Adrenal gland (tissue), 12 donors: Measurements from ENCODE around the gene GRID2IP. TPM values are rescaled to one million over a fixed set of nuclear protein-coding genes. Genes with fewer than 3 reads are reported as not detected.
"Not testable (repeated sequence)": the region's sequence is repeated elsewhere in the genome, so short reads cannot be mapped to it uniquely, and the experiment has no call there.

Source experiments
- DNase-seq, 7 donors: peaks; one replicate each; pipeline ENCODE4 v3.0.0-alpha.2; 2019 to 2020
- H3K27ac ChIP-seq, 5 donors: fragments of 200-600 bp; sonication (generic) in 4 of 5; 1 replicate in 3 of 5; 2 replicates in 2 of 5; pipeline versions ENCODE4 v1.5.1 to v1.8.0; 2016 to 2020; ENCODE audit warnings: mild to moderate bottlenecking in 1 of 5
- H3K27me3 ChIP-seq: fragments of 200-600 bp; 2 replicates; pipeline ENCODE4 v1.8.0; 2021
- H3K36me3 ChIP-seq, 2 donors: fragments of 200-600 bp; replicated peaks in 1 of 2; 1 replicate in 1 of 2; 2 replicates in 1 of 2; pipeline versions ENCODE4 v1.5.1 to v1.8.0; 2018 to 2022
- H3K4me1 ChIP-seq, 2 donors: fragments of 200-600 bp; replicated peaks in 1 of 2; 1 replicate in 1 of 2; 2 replicates in 1 of 2; pipeline versions ENCODE4 v1.5.1 to v1.8.0; 2018 to 2021
- H3K4me3 ChIP-seq, 4 donors: fragments of 200-600 bp; sonication (generic) in 3 of 4; one replicate each; pipeline ENCODE4 v1.5.1; 2016 to 2018
- H3K9me3 ChIP-seq, 3 donors: fragments of 200-600 bp; sonication (generic) in 1 of 3; replicated peaks in 1 of 3; 1 replicate in 2 of 3; 2 replicates in 1 of 3; pipeline versions ENCODE4 v1.5.1 to v1.8.0; 2016 to 2021
- POLR2A ChIP-seq, 2 donors: fragments of 450-650 bp; IDR thresholded peaks; one replicate each; pipeline ENCODE4 v1.6.1; 2017; ENCODE audit warnings: antibody characterized with exemption in 2 of 2, mild to moderate bottlenecking in 2 of 2, moderate library complexity in 1 of 2
- WGBS, 4 donors: extraction: QIAGEN DNeasy Blood & Tissue Kit in 2 of 4; methylation state at CpG; one replicate each; pipeline versions ENCODE4 v1.1.5 to v1.1.7; 2013 to 2017; 5-methylcytosine and 5-hydroxymethylcytosine counted together
- intact Hi-C, 2 donors: fragments of 100-400 bp; cut with DNase I; formaldehyde crosslinking; loops; one replicate each; pipeline versions ENCODE4 v1.14.1 to v1.15.0; 2022 to 2023
- polyA plus RNA-seq, 3 donors: library from polyadenylated mRNA; stranded (reverse); fragments of 200-250 nt in 2 of 3; fragments of 350-450 nt in 1 of 3; fragmentation: Illumina TruSeq in 1 of 3; extraction: RNeasy Lipid Tissue Mini Kit (QIAGEN cat#74804) in 1 of 3; gene quantifications; one replicate each; pipeline ENCODE4 v1.2.3, GENCODE V29; 2013 to 2014
- total RNA-seq, 9 donors: library from RNA; depleted of rRNA in 4 of 9; stranded (reverse); fragments of >200 nt in 4 of 9; fragments of 120-200 nt in 1 of 9; fragmentation: NEBNext Ultra II Directional in 1 of 9; extraction: Animal tissue kit (Norgen Biotek cat#: 25700) in 1 of 9; gene quantifications; one replicate each; pipeline versions ENCODE4 v1.1.0 to v1.2.4, GENCODE V29; 2013 to 2023
- TF ChIP-seq, protein P1 (sequence below), 6 experiments: fragments of 450-650 bp in 4 of 6; fragments of 200-600 bp in 2 of 6; sonication (generic) in 1 of 6; IDR thresholded peaks; 1 replicate in 5 of 6; 2 replicates in 1 of 6; pipeline versions ENCODE4 v1.5.1 to v1.8.0; 2016 to 2021; ENCODE audit warnings: antibody characterized with exemption in 6 of 6, mild to moderate bottlenecking in 2 of 6, moderate library complexity in 1 of 6
- donor health status: healthy with polysubstance abuse.
- donor health status: Bipolar disorder and iron deficiency.
- donor health status: DM: yes; HTN: yes; CAD: no.
- donor health status: DM: no; HTN: no; CAD: no.
- donor health status: DM: no; HTN: no; CAD: no.
- donor health status: DM: yes; HTN: yes; CAD: no.

The GRID2IP gene
- total and polyA plus RNA-seq, 12 donors, result 0.11 to 1.8 (median 0.91) TPM; not detected in 1

DNA sequence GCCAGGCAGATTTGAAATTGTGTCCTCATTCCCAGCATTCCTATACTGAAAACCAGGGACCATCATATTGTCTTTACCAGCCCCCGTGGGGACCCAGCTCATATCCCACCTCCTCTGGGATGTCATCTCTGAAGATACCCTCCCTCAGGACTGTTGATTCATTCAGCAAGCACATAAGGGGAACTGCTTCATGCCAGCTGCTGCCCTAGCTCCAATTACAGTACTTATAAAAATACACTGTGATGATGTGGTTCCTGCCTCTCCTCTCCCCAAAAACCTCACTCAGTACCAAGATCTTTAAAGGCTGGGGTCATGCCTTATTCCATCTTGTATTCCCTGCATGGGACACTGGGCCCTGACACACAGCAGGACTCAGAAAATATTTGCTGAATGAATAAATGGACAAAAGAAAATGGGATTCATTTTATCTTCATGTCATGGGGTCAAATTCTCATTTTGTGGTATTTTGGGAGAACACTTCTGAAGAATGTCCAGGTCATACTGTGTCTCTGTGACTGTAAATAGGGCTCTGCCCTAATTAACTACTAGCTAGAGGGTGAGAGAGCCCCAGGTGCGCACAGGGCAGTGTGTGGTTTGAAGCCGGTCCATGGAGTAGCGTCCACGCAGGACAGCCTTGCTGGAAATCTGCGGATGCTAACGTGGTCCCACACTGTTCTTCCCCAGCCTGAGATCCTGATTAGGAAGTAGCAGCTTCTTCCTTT, 74.5 kb downstream of the GRID2IP start:
- Histone ChIP-seq H3K27me3 (no peaks in the 10 kb centered on the region), H3K27ac (no peak overlapping the region), H3K36me3 (peaks cover 0 to 29% of the 10 kb centered on the region in 2 donors), H3K4me1 (peaks cover 0 to 59% of the 10 kb centered on the region in 2 donors), H3K9me3 (no peaks in the 10 kb centered on the region), H3K4me3 (no peak overlapping the region)
- DNase-seq, result no peak
- TF ChIP-seq, protein P1, sequence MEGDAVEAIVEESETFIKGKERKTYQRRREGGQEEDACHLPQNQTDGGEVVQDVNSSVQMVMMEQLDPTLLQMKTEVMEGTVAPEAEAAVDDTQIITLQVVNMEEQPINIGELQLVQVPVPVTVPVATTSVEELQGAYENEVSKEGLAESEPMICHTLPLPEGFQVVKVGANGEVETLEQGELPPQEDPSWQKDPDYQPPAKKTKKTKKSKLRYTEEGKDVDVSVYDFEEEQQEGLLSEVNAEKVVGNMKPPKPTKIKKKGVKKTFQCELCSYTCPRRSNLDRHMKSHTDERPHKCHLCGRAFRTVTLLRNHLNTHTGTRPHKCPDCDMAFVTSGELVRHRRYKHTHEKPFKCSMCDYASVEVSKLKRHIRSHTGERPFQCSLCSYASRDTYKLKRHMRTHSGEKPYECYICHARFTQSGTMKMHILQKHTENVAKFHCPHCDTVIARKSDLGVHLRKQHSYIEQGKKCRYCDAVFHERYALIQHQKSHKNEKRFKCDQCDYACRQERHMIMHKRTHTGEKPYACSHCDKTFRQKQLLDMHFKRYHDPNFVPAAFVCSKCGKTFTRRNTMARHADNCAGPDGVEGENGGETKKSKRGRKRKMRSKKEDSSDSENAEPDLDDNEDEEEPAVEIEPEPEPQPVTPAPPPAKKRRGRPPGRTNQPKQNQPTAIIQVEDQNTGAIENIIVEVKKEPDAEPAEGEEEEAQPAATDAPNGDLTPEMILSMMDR (IDR thresholded peaks at IDR 0.05), result no peak
- no peak for TF ChIP-seq POLR2A (IDR thresholded peaks at IDR 0.05)
- 80 to 83% (median 81%) methylated on average over 7 of the region's 7 CpGs for WGBS, 4 donors
- intact Hi-C loops, result no loop called here

DNA sequence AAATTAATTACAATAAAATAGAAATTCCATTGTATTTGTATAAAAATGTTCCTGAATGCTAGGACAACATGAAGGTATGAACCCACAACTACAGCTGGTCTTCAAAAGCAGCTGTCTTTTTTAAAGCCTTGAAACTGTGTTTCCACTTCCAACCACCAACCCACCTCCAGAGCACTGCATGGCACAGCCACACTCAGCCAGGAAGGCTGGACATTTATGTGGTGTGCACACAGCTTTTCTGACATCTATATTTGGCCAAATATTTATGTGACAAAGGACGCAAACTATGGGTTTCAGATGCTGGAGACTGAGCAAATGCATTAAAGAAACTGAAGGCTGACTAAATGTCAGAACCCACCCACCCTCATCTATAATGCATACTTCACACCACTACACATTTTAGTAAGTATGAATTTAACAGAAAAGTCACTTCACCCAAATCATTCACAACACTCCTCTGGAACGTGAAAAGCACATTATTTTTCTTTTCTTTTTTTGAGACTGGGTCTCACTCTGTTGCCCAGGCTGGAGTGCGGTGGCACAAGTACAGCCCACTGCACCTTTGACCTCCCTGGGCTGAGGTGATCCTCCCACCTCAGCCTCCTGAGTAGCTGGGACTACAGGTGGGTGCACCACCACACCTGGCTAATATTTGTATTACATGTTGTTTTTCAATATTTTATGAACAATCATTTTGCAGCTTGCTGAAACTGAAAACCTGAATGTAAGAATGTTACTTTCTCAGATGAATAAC, 75.7 kb downstream of the GRID2IP start:
- intact Hi-C loops, result no loop called here
- DNase-seq, result no peak
- TF ChIP-seq POLR2A (IDR thresholded peaks at IDR 0.05), result no peak
- TF ChIP-seq, protein P1 (IDR thresholded peaks at IDR 0.05), result no peak
- Histone ChIP-seq H3K36me3 (peaks cover 0 to 30% of the 10 kb centered on the region in 2 donors), H3K4me3 (no peak overlapping the region), H3K27ac (no peak overlapping the region), H3K9me3 (no peaks in the 10 kb centered on the region), H3K4me1 (peaks cover 0 to 48% of the 10 kb centered on the region in 2 donors), H3K27me3 (no peaks in the 10 kb centered on the region)
- 87 to 93% (median 91%) methylated on average over 3 of the region's 3 CpGs for WGBS, 4 donors

DNA sequence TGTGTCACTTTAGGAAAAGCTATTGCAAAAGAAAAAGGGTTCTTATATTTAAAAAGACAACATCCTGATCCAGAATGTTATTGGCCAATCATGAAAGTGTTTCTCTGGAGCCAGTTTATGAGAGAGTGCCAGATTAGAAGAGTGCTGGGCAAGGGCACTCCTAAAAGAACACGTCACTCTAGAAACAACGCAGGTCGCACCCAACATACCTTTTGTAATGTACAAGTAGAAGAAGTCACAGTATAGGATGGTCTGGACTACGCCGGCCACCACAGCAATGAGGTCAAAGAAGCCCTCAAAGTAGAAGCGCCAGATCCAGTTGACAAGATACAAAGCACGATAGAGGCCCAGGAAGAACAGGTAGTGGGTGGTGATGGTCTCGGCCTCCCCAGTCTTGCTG, 85.4 kb downstream of the GRID2IP start:
- H3K27me3 ChIP-seq, result no peaks in the 10 kb centered on the region
- H3K4me3 ChIP-seq, result no peak overlapping the region
- H3K36me3 ChIP-seq, result peaks cover 0 to 86% of the 10 kb centered on the region in 2 donors
- DNase-seq, result no peak
- TF ChIP-seq POLR2A (IDR thresholded peaks at IDR 0.05), result no peak
- TF ChIP-seq, protein P1 (IDR thresholded peaks at IDR 0.05), result no peak
- intact Hi-C loops, result no loop called here
- H3K4me1 ChIP-seq, result no peaks in the 10 kb centered on the region
- H3K9me3 ChIP-seq, result no peaks in the 10 kb centered on the region
- WGBS, 4 donors, result 91 to 97% (median 94%) methylated on average over 8 of the region's 8 CpGs
- no peak overlapping the region for H3K27ac ChIP-seq

DNA sequence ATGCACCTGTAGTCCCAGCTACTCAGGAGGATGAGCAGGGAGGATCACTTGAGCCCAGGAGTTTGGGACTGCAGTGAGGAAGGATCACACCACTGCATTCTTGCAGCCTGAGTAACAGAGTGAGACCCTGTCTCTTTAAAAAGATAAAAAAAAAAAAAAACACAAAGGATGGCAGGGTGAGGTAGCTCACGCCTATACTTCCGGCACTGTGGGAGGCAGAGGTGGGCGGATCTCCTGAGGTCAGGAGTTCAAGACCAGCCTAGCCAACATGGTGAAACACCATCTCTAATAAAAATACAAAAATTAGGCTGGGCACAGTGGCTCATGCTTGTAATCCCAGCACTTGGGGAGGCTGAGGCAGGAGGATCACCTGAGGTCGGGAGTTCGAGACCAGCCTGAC, 87.7 kb downstream of the GRID2IP start:
- H3K4me1 ChIP-seq, H3K27me3 ChIP-seq, H3K27ac ChIP-seq, H3K4me3 ChIP-seq, intact Hi-C loops, H3K9me3 ChIP-seq, DNase-seq: not testable (repeated sequence)
- WGBS, 4 donors, result 76 to 84% (median 82%) methylated on average over 5 of the region's 5 CpGs
- H3K36me3 ChIP-seq, result peaks cover 0 to 65% of the 10 kb centered on the region in 2 donors
